C4-2B (cell line): ENCODE measurements around the gene RASAL1.
A peak's percentile ranks its signal among the peaks of the same experiment; 100 is the strongest.

Source experiments
- H3K27ac ChIP-seq: fragments of 450-650 bp; 2 replicates; pipeline ENCODE4 v1.5.1; 2017
- ZFX ChIP-seq: fragments of 450-650 bp; IDR thresholded peaks from 2 replicates; pipeline ENCODE4 v1.6.1; 2017
- TF ChIP-seq, protein P1 (sequence below): fragments of 450-650 bp; conservative IDR thresholded peaks from 2 replicates; pipeline ENCODE4 v1.5.1; 2017; ENCODE audit warnings: mild to moderate bottlenecking

RASAL1 gene

DNA sequence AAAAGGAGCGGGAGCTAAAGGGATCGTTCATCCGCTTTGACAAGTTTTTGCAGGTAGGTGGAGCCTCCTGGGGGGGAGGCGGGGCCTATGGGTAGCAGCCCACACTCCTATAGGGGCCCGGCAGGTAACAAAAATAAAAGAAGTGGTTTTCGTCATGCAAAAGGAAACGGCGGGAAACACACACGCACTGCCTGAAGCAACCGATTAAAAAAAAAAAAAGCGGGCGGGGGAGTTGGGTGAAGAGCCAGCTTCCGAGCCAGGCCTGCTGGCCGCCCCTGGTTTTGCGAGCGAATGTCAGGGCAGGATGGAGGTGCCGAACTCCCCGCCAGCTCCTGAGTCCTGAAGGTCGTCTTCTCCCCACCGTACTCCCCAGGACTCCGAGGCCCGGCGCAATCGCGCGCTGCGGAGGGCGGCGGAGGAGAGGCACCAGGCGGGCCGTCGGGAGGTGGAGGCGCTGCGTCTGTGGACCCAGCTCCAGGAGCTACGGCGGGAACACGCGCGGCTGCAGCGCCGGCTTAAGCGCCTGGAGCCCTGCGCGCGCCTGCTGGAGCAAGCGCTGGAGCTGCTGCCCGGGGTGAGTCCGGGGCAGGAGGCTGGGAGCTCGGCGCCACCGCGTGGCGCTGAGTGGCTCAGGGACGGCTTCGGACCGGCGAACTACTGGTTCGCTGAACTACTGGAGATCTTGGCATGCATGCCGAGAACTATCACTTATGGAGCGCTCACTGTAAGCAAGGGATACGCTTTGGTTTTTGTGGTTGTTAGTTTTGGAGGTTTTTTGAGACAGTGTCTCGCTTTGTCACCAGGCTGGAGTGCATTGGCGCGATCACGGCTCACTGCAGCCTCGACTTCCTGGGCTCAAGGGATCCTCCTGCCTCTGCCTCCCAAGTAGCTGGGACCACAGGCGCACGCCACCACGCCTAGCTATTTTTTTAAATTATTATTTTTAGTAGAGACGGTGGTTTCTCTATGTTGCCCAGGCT, 17.6 kb upstream of the RASAL1 start:
- TF ChIP-seq, protein P1, sequence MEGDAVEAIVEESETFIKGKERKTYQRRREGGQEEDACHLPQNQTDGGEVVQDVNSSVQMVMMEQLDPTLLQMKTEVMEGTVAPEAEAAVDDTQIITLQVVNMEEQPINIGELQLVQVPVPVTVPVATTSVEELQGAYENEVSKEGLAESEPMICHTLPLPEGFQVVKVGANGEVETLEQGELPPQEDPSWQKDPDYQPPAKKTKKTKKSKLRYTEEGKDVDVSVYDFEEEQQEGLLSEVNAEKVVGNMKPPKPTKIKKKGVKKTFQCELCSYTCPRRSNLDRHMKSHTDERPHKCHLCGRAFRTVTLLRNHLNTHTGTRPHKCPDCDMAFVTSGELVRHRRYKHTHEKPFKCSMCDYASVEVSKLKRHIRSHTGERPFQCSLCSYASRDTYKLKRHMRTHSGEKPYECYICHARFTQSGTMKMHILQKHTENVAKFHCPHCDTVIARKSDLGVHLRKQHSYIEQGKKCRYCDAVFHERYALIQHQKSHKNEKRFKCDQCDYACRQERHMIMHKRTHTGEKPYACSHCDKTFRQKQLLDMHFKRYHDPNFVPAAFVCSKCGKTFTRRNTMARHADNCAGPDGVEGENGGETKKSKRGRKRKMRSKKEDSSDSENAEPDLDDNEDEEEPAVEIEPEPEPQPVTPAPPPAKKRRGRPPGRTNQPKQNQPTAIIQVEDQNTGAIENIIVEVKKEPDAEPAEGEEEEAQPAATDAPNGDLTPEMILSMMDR, result peak; percentile 82
- no peak for TF ChIP-seq ZFX
- H3K27ac ChIP-seq, result peak overlapping the region; percentile 35; the same call in 1 of the 2 replicates

DNA sequence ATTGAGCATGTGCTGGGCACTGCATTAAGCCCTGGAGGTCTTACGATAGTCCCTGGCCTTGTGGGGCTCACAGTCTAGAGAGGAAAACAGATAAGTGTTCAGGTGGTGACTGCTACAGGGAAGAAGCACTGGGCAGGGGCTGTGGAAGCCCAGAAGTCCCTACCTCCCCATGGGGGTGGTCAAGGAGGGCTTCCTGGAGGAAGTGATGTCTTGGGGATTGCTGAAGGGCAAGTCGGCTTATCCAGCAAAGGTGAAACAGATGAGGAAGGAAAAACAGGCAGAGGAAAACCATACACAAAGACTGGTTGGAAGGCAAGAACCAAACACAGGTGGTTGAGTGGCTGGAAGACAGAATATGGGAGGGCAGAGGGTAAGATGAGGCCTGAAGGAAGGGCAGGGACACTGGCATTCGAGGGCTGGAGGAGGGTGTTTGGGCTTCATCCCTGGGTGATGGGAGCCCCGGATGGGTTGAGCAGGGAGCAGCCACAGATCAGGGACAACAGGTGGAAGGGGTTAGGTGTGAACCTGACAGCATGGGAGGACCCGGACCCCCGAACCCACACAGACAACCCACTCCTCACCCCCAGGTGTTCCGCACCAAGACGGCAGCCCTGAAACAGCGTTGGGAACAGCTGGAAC, 16.8 kb upstream of the RASAL1 start:
- H3K27ac ChIP-seq, result no peak overlapping the region; the same call in 1 of the 2 replicates
- TF ChIP-seq, protein P1, result no peak
- TF ChIP-seq ZFX, result no peak

DNA sequence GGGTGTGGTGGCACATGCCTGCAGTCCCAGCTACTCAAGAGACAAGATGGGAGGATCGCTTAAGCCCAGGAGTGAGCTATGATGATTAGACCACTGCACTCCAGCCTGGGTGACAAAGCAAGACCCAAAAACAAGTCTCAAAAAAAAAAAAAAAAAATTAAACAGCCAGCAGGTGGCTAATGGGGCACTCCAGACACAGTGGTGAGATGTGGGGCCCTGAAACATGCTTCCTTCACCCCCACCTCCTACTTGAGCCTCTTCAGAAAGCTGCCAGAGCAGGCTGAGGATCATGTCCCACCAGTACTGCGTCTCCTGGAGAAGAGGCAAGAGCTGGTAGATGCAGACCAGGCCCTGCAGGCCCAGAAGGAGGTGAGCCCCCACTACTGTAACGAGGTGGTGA, 16.1 kb upstream of the RASAL1 start:
- H3K27ac ChIP-seq, result no peak overlapping the region
- no peak for TF ChIP-seq ZFX
- TF ChIP-seq, protein P1, result no peak

DNA sequence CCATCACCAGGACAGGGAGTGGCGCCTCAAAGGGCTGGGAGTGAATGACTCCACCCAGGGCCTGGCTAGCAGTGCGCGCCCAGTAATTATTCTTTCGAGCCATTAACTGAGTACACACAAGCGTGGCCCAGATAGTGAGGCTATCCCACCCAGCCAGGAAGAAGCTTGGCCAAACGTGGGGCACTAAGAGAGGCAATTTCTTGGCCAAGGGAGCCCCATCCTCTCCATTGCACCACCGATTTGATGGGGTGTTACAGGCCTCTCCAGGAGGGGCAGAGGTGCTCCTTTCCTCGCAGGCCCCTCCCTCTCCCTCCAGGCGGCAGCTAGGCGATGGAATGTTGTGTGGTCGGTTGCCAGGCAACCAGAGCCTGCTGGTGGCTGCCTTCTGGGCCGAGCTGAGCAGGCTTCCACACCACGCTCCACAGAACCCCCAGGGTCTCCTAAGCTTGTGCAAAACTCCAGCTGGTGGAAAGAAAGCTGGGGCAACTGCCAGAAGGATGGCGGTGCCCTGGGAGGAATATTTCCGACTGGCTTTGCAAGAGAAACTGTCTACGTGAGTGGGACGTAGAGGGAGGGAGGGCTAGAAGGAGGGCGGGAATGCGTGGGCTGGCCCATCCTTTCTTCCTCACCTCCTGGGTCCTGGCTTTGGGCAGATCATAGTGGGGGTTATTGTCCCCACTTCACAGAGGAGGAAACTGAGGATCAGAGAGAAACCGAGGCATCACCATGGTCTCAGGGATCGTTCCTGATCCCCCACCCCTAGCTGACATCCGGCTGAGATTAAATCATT, 14.0 kb upstream of the RASAL1 start, which contains the start of gene CFAP73:
Gene CFAP73 (plus strand): TSS at position 364 of the 790 bp plus-strand sequence. CDS start 134 bp downstream, at position 498.
- no peak within 1 kb of the TSS for H3K27ac ChIP-seq
- no peak for TF ChIP-seq ZFX
- TF ChIP-seq, protein P1, result no peak

DNA sequence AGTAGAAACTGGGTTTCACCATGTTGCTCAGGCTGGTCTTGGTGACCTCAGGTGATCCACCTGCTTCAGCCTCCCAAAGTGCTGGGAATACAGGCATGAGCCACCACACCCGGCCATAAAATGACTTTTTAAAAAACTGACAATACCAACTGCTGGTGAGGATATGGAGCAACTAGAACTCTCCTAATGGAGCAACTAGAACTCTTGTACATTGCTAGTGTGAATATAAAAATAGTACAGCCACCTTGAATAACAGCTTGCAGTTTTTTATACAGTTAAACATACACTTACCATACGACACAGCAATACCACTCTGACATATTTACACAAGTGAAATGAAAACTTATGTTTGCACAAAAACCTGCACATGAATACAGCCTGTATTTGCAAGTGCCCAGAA, 11.4 kb upstream of the RASAL1 start:
- TF ChIP-seq, protein P1, result no peak
- TF ChIP-seq ZFX, result no peak

DNA sequence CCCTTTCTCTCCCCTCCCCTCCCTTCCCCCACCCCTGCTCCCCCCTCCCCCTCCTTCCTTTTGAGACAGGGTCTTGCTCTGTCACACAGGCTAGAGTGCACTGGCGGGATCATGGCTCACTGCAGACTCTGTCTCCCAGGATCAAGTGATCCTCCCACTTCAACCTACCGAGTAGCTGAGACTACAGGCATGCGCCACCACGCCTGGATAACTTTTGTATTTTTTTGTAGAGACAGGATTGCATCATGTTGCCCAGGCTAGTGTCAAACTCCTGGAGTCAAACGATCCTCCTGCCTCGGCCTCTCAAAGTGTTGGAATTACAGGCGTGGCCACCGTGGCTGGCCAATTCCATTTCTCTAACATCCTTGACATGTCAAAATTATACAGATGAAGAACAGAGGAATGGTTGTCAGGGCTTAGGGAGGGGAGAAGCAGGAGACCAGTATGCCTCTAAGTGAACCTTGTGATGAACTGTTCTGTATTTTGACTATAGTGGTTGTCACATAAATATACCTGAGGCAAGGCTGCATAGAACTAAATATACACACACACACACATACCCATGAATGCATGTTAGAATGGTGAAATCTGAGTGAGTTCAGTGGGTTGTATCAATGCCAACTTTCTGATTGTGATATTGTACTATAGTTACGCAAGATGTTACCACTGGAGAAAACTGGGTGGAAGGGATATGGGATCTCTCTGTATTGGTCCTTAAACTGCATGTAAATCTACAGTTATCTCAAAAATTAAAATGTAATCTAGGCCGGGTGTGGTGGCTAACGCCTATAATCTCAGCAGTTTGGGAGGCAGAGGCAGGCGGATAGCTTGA, 10.4 kb upstream of the RASAL1 start:
- no peak overlapping the region for H3K27ac ChIP-seq
- no peak for TF ChIP-seq ZFX
- TF ChIP-seq, protein P1, result no peak

More for the DNA sequence above, 11.4 kb upstream of the RASAL1 start:
- H3K27ac ChIP-seq, result no peak overlapping the region
